Kidney (tissue), 14 donors: ENCODE results near the gene SEMA3E. TPM values are rescaled to one million over a fixed set of nuclear protein-coding genes. Genes with fewer than 3 reads are reported as not detected.

Source experiments
- DNase-seq, 5 donors: peaks; one replicate each; pipeline ENCODE4 v3.0.0-alpha.2; 2013 to 2020
- FAIRE-seq: peaks from 2 replicates; lab custom pipeline; 2012; peaks lifted over from hg19 to GRCh38; lab: Jason Lieb, UNC
- H3K27ac ChIP-seq, 2 donors: one replicate each; pipeline ENCODE4 v1.7.0; 2013; ENCODE audit warnings: low read depth in 2 of 2, low read length in 2 of 2, inconsistent platforms in 1 of 2
- H3K27me3 ChIP-seq: one replicate; pipeline ENCODE4 v1.7.1; 2013; ENCODE audit warnings: low read length, inconsistent platforms; ENCODE audit not compliant: control insufficient read depth, insufficient read depth
- H3K36me3 ChIP-seq, 3 donors: one replicate each; pipeline versions ENCODE4 v1.7.0 to v1.7.1; 2013; ENCODE audit warnings: low read length in 3 of 3, control low read depth in 1 of 3, inconsistent platforms in 1 of 3; ENCODE audit not compliant: insufficient read depth in 3 of 3, control insufficient read depth in 2 of 3
- H3K4me1 ChIP-seq, 3 donors: one replicate each; pipeline versions ENCODE4 v1.7.0 to v1.7.1; 2013; ENCODE audit warnings: low read length in 3 of 3, inconsistent platforms in 1 of 3, low read depth in 1 of 3; ENCODE audit not compliant: control insufficient read depth in 2 of 3, insufficient read depth in 2 of 3
- H3K4me3 ChIP-seq, 3 donors: one replicate each; pipeline versions ENCODE4 v1.7.0 to v1.8.1; 2013; ENCODE audit warnings: low read length in 3 of 3, control low read depth in 1 of 3, inconsistent platforms in 1 of 3
- H3K9ac ChIP-seq, 3 donors: one replicate each; pipeline versions ENCODE4 v1.7.0 to v1.7.1; 2013; ENCODE audit warnings: low read length in 3 of 3, control low read depth in 1 of 3, inconsistent platforms in 1 of 3
- H3K9me3 ChIP-seq, 3 donors: one replicate each; pipeline versions ENCODE4 v1.7.0 to v1.7.1; 2013; ENCODE audit warnings: low read length in 3 of 3, control low read depth in 1 of 3, inconsistent platforms in 1 of 3; ENCODE audit not compliant: control insufficient read depth in 2 of 3, insufficient read depth in 1 of 3
- intact Hi-C: fragments of 100-400 bp; cut with DNase I; formaldehyde crosslinking; loops from one replicate; pipeline ENCODE4 v1.11.1; 2022
- polyA plus RNA-seq: library from polyadenylated mRNA; stranded (reverse); fragments of 350-450 nt; fragmentation: Illumina TruSeq; extraction: RNeasy Lipid Tissue Mini Kit (QIAGEN cat#74804); gene quantifications from one replicate; pipeline ENCODE4 v1.2.3, GENCODE V29; 2014; ENCODE audit warnings: low read depth, low replicate concordance; ENCODE audit not compliant: insufficient read depth
- total RNA-seq: library from RNA; stranded (reverse); fragmentation: NEBNext Ultra II Directional; extraction: Animal tissue kit (Norgen Biotek cat#: 25700); gene quantifications from one replicate; pipeline ENCODE4 v1.2.1, GENCODE V29; 2021
- TF ChIP-seq, protein P1 (sequence below): IDR thresholded peaks from 3 replicates; pipeline ENCODE4 v1.5.1; 2012; ENCODE audit warnings: mild to moderate bottlenecking, moderate library complexity, borderline replicate concordance; ENCODE audit not compliant: insufficient read depth; ENCODE audit errors: extremely low read depth
- donor health status: control.
- donor health status: control.
- donor health status: control.
- donor health status: control.
- donor health status: control.
- donor health status: DM: yes; HTN: yes; CAD: no.
- donor health status: Normal renal cell carcinoma (clear cell type).

The SEMA3E gene
- total and polyA plus RNA-seq, 2 donors from 2014 or later: 0.15 to 1.1 TPM

DNA sequence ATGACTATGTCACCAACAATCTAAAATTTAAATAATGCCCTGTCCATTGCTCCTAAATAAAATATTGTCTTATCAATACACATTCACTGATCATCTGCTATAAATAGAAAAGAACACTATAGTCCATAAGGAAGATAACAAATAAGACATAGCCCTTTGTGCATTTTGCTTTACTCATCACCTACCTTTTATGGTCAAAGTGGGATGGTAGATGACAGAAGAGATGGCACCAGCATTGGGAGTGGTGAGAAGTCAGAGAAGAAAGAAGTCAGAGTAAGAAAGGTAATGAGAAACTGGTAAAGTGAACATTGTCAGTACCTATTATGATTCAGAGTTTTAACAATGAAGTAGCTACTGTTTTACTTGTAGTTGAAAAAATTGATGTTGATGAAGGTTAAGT lies 31.1 kb downstream of the SEMA3E start:
- Histone ChIP-seq H3K27me3 (no peaks in the 10 kb centered on the region), H3K4me3 (no peak overlapping the region), H3K36me3 (no peaks in the 10 kb centered on the region), H3K9ac (no peak overlapping the region), H3K4me1 (no peaks in the 10 kb centered on the region), H3K27ac (no peak overlapping the region), H3K9me3 (no peaks in the 10 kb centered on the region)
- intact Hi-C loops: no loop called here
- DNase-seq: no peak
- TF ChIP-seq, protein P1, sequence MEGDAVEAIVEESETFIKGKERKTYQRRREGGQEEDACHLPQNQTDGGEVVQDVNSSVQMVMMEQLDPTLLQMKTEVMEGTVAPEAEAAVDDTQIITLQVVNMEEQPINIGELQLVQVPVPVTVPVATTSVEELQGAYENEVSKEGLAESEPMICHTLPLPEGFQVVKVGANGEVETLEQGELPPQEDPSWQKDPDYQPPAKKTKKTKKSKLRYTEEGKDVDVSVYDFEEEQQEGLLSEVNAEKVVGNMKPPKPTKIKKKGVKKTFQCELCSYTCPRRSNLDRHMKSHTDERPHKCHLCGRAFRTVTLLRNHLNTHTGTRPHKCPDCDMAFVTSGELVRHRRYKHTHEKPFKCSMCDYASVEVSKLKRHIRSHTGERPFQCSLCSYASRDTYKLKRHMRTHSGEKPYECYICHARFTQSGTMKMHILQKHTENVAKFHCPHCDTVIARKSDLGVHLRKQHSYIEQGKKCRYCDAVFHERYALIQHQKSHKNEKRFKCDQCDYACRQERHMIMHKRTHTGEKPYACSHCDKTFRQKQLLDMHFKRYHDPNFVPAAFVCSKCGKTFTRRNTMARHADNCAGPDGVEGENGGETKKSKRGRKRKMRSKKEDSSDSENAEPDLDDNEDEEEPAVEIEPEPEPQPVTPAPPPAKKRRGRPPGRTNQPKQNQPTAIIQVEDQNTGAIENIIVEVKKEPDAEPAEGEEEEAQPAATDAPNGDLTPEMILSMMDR: no peak
- FAIRE-seq: no peak

DNA sequence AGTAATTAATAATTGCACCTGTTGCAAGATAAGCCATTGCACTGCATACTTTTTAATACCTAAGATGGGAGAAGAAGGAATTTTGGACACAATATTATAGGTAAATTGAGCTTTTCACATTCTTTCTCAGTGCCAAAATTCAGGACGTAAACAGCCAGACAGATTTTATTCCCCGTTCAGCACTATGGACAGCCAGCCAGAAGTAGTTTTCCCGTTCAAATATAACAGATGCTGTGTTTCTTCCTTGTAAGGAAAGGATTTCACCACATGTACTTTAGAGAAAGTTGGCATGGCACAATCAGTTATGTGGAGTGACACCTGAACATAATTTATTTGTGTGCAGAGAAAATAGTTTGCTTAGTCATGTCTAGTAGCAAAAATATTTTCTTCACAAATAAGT lies 34.8 kb downstream of the SEMA3E start:
- Histone ChIP-seq H3K36me3 (no peaks in the 10 kb centered on the region), H3K4me1 (no peaks in the 10 kb centered on the region), H3K27ac (no peak overlapping the region), H3K9ac (no peak overlapping the region), H3K9me3 (no peaks in the 10 kb centered on the region), H3K4me3 (no peak overlapping the region), H3K27me3 (no peaks in the 10 kb centered on the region)
- TF ChIP-seq, protein P1: no peak
- DNase-seq (no peak), FAIRE-seq (no peak)
- intact Hi-C loops: no loop called here

DNA sequence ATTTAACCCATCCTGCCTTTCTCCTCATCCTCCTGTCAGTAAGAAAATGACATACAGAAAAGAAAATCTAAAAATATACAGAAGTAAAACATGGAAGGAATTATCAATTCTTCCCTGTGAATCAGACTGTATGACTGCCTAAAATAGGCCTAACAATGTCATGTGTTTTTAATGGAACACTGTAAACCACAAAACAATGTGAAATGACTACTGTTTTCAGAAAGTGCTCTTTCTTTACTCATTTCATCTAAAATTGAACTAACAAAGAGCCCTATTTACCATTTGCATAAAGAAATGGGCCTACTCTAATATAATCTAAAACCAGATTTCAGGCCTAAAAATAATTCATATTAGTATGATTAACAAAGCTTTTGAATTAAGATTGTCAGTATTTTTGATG lies 35.7 kb downstream of the SEMA3E start:
- Histone ChIP-seq H3K4me1 (no peaks in the 10 kb centered on the region), H3K36me3 (no peaks in the 10 kb centered on the region), H3K9me3 (no peaks in the 10 kb centered on the region), H3K9ac (no peak overlapping the region), H3K27me3 (no peaks in the 10 kb centered on the region), H3K4me3 (no peak overlapping the region), H3K27ac (no peak overlapping the region)
- TF ChIP-seq, protein P1: no peak
- DNase-seq (no peak), FAIRE-seq (no peak)
- intact Hi-C loops: no loop called here

DNA sequence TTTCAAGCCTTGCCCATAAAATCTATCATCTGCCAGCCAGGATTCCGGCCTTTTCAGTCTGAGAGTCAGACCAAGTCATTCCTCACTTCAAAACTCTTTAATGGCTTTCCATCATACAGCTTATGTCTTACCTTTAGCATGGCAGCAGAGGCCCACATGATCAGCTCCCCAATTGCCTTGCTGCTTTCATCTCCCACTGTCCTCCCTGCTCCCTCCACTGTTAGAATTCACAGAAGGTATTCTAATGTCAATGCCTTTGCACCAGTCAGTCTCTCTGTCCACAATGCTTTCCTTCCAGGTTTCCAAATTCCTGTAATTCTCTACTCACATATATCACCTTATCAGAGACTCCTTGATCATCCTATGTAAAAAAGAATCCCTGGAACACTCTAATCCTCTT lies 37.2 kb downstream of the SEMA3E start:
- no peaks in the 10 kb centered on the region for H3K9me3 ChIP-seq
- H3K36me3 ChIP-seq: no peaks in the 10 kb centered on the region
- no peak for FAIRE-seq
- no peak overlapping the region for H3K9ac ChIP-seq
- H3K4me3 ChIP-seq: no peak overlapping the region
- intact Hi-C loops: no loop called here
- H3K4me1 ChIP-seq: no peaks in the 10 kb centered on the region
- H3K27ac ChIP-seq: no peak overlapping the region
- TF ChIP-seq, protein P1: no peak
- no peak for DNase-seq
- H3K27me3 ChIP-seq: no peaks in the 10 kb centered on the region
